Measurements from ENCODE around the gene SEMA3A.

The SEMA3A gene

GRCh38 chr7:83921271-83921940 is 273.2 kb downstream of the SEMA3A start:
- no peak for DNase-seq

- no peak for DNase-seq
Observed at GRCh38 chr7:83918142-83918541, 276.4 kb downstream of the SEMA3A start.

GRCh38 chr7:83913174-83913573 is 281.4 kb downstream of the SEMA3A start:
- no peak for DNase-seq

- DNase-seq: no peak
Observed at GRCh38 chr7:83908526-83908925, 286.1 kb downstream of the SEMA3A start.
